Fibroblast of lung (primary cell): Measurements from ENCODE around the gene RPL7A. TPM values are rescaled to one million over a fixed set of nuclear protein-coding genes. Genes with fewer than 3 reads are reported as not detected.
A peak's percentile ranks its signal among the peaks of the same experiment; 100 is the strongest.

ENCODE experiments used
- DNase-seq, 2 donors: peaks; one replicate each; pipeline versions ENCODE4 v3.0.0 to v3.0.0-alpha.2; 2010; ENCODE audit warnings: low read depth in 2 of 2
- H2AFZ ChIP-seq: 2 replicates; pipeline ENCODE4 v1.5.1; 2012; ENCODE audit warnings: low read length, control low read depth, inconsistent platforms
- H3K27ac ChIP-seq: 2 replicates; pipeline ENCODE4 v1.5.1; 2011; ENCODE audit warnings: low read length, control low read depth; ENCODE audit not compliant: insufficient read depth
- H3K27me3 ChIP-seq: 2 replicates; pipeline ENCODE4 v1.5.1; 2011; ENCODE audit warnings: mild to moderate bottlenecking, low read length; ENCODE audit not compliant: control insufficient read depth, insufficient read depth
- H3K36me3 ChIP-seq: 2 replicates; pipeline ENCODE4 v1.5.1; 2011; ENCODE audit warnings: low read length; ENCODE audit not compliant: control insufficient read depth, insufficient read depth
- H3K4me1 ChIP-seq: 2 replicates; pipeline ENCODE4 v1.5.1; 2011; ENCODE audit warnings: low read length; ENCODE audit not compliant: control insufficient read depth, insufficient read depth; ENCODE audit errors: extremely low read depth
- H3K4me2 ChIP-seq: 2 replicates; pipeline ENCODE4 v1.5.1; 2011; ENCODE audit warnings: low read length, control low read depth; ENCODE audit not compliant: insufficient read depth; ENCODE audit errors: extremely low read depth
- H3K4me3 ChIP-seq, 4 experiments: fragments of 200-600 bp in 1 of 4; sonication (generic) in 1 of 4; replicated peaks in 1 of 4; 2 replicates each; pipeline ENCODE4 v1.5.1; 2011 to 2016; ENCODE audit warnings: low read length in 4 of 4, low read depth in 3 of 4, mild to moderate bottlenecking in 3 of 4, control low read depth in 2 of 4, inconsistent platforms in 1 of 4, mixed read lengths in 1 of 4; ENCODE audit not compliant: insufficient read depth in 1 of 4; ENCODE audit errors: control extremely low read depth in 1 of 4
- H3K79me2 ChIP-seq: 2 replicates; pipeline ENCODE4 v1.5.1; 2012; ENCODE audit warnings: mild to moderate bottlenecking, low read length, inconsistent platforms; ENCODE audit not compliant: control insufficient read depth, insufficient read depth
- H3K9ac ChIP-seq: 2 replicates; pipeline ENCODE4 v1.5.1; 2011; ENCODE audit warnings: mild to moderate bottlenecking, low read length, control low read depth; ENCODE audit not compliant: insufficient read depth
- H3K9me3 ChIP-seq: 2 replicates; pipeline ENCODE4 v1.5.1; 2012; ENCODE audit warnings: low read depth, low read length; ENCODE audit not compliant: control insufficient read depth, insufficient read depth
- H4K20me1 ChIP-seq: 2 replicates; pipeline ENCODE4 v1.5.1; 2011; ENCODE audit warnings: low read length; ENCODE audit not compliant: control insufficient read depth, insufficient read depth; ENCODE audit errors: extremely low read depth
- EZH2 ChIP-seq: IDR thresholded peaks from 2 replicates; pipeline ENCODE4 v1.5.1; 2012; ENCODE audit warnings: low read length, control low read depth, mild to moderate bottlenecking; ENCODE audit errors: missing control alignments
- polyA plus RNA-seq, 2 donors: library from polyadenylated mRNA; depleted of rRNA in 1 of 2; stranded (reverse) in 1 of 2; unstranded in 1 of 2; fragments of >200 nt; gene quantifications; 2 replicates each; pipeline ENCODE4 v1.2.1, GENCODE V29; 2011 to 2012; ENCODE audit warnings: missing spikeins in 1 of 2
- total RNA-seq: library from RNA; depleted of rRNA; stranded (reverse); fragments of >200 nt; gene quantifications from 2 replicates; pipeline ENCODE4 v1.2.1, GENCODE V29; 2014
- TF ChIP-seq, protein P1 (sequence below), 2 donors: IDR thresholded peaks in 1 of 2; conservative IDR thresholded peaks in 1 of 2; 1 replicate in 1 of 2; 2 replicates in 1 of 2; pipeline ENCODE4 v1.5.1; 2011 to 2012; ENCODE audit warnings: low read length in 2 of 2, control low read depth in 1 of 2, inconsistent platforms in 1 of 2, low read depth in 1 of 2, mild to moderate bottlenecking in 1 of 2

RPL7A gene
- total and polyA plus RNA-seq, 2 donors (not counting 1 experiment from before 2014, with no cell fraction given): 1,820 to 2,991 TPM

GRCh38 chr9:133357656-133358055 lies 9.6 kb downstream of the RPL7A start:
- Histone ChIP-seq H4K20me1 (no peaks in the 10 kb centered on the region), H3K79me2 (peaks cover 12% of the 10 kb centered on the region), H3K4me3 (peak overlapping the region in 2 of 4 experiments; percentile 60 to 70), H3K9me3 (no peaks in the 10 kb centered on the region), H2AFZ (no peak overlapping the region), H3K27me3 (no peaks in the 10 kb centered on the region), H3K9ac (no peak overlapping the region), H3K4me2 (peak overlapping the region; percentile 88), H3K27ac (no peak overlapping the region), H3K4me1 (peaks cover 4% of the 10 kb centered on the region), H3K36me3 (peaks cover 25% of the 10 kb centered on the region)
- no peak for DNase-seq
- TF ChIP-seq, protein P1, sequence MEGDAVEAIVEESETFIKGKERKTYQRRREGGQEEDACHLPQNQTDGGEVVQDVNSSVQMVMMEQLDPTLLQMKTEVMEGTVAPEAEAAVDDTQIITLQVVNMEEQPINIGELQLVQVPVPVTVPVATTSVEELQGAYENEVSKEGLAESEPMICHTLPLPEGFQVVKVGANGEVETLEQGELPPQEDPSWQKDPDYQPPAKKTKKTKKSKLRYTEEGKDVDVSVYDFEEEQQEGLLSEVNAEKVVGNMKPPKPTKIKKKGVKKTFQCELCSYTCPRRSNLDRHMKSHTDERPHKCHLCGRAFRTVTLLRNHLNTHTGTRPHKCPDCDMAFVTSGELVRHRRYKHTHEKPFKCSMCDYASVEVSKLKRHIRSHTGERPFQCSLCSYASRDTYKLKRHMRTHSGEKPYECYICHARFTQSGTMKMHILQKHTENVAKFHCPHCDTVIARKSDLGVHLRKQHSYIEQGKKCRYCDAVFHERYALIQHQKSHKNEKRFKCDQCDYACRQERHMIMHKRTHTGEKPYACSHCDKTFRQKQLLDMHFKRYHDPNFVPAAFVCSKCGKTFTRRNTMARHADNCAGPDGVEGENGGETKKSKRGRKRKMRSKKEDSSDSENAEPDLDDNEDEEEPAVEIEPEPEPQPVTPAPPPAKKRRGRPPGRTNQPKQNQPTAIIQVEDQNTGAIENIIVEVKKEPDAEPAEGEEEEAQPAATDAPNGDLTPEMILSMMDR (conservative IDR thresholded peaks at IDR 0.05 in 1 of 2, IDR thresholded peaks at IDR 0.05 in 1 of 2; ENCODE audit: low read depth in 1 of 2, low read length in 2 of 2): no peak
- no peak for TF ChIP-seq EZH2

- no peak overlapping the region for H2AFZ ChIP-seq
- H3K9ac ChIP-seq: no peak overlapping the region
- no peak for TF ChIP-seq EZH2
- TF ChIP-seq, protein P1 (conservative IDR thresholded peaks at IDR 0.05 in 1 of 2, IDR thresholded peaks at IDR 0.05 in 1 of 2; ENCODE audit: low read depth in 1 of 2, low read length in 2 of 2): peak; percentile 18 to 25
- no peak for DNase-seq
- H3K79me2 ChIP-seq: peaks cover 22% of the 10 kb centered on the region
- H3K4me2 ChIP-seq: no peak overlapping the region
- H3K4me1 ChIP-seq: peaks cover 6% of the 10 kb centered on the region
- no peak overlapping the region for H3K4me3 ChIP-seq
- H3K9me3 ChIP-seq: no peaks in the 10 kb centered on the region
- H3K36me3 ChIP-seq: peaks cover 34% of the 10 kb centered on the region
- H4K20me1 ChIP-seq: no peaks in the 10 kb centered on the region
- H3K27me3 ChIP-seq: no peaks in the 10 kb centered on the region
- no peak overlapping the region for H3K27ac ChIP-seq
Observed at GRCh38 chr9:133359399-133360175, 11.6 kb downstream of the RPL7A start.

- no peak overlapping the region for H3K4me3 ChIP-seq
- H3K4me1 ChIP-seq: peaks cover 6% of the 10 kb centered on the region
- peaks cover 31% of the 10 kb centered on the region for H3K79me2 ChIP-seq
- DNase-seq: no peak
- H3K36me3 ChIP-seq: peaks cover 37% of the 10 kb centered on the region
- H4K20me1 ChIP-seq: no peaks in the 10 kb centered on the region
- no peaks in the 10 kb centered on the region for H3K9me3 ChIP-seq
- H2AFZ ChIP-seq: no peak overlapping the region
- H3K9ac ChIP-seq: no peak overlapping the region
- no peaks in the 10 kb centered on the region for H3K27me3 ChIP-seq
- H3K27ac ChIP-seq: no peak overlapping the region
- H3K4me2 ChIP-seq: no peak overlapping the region
- TF ChIP-seq, protein P1 (conservative IDR thresholded peaks at IDR 0.05 in 1 of 2, IDR thresholded peaks at IDR 0.05 in 1 of 2; ENCODE audit: low read depth in 1 of 2, low read length in 2 of 2): no peak
- no peak for TF ChIP-seq EZH2
Observed at GRCh38 chr9:133360400-133361393, 12.7 kb downstream of the RPL7A start.
